GM18873 (cell line): ENCODE data around the gene CYB561A3.

Experiments
- ATAC-seq: cut with Tn5 transposase; IDR thresholded peaks from one replicate; pipeline ENCODE4 v1.9.1; 2021; ENCODE audit warnings: mild to moderate bottlenecking, moderate library complexity, moderate number of reproducible peaks; ENCODE audit not compliant: unreplicated experiment, low FRiP score

The CYB561A3 gene

GRCh38 chr11:61345954-61346843 is 15.5 kb downstream of the CYB561A3 start:
- ATAC-seq: no peak

- no peak for ATAC-seq
These were observed 16.5 kb downstream of the CYB561A3 start for GRCh38 chr11:61345170-61345610.

GRCh38 chr11:61343792-61344745 is 17.6 kb downstream of the CYB561A3 start:
- no peak for ATAC-seq

- ATAC-seq: no peak
These were observed 19.4 kb downstream of the CYB561A3 start for GRCh38 chr11:61342207-61342803.

GRCh38 chr11:61341706-61342105 is 20.0 kb downstream of the CYB561A3 start:
- ATAC-seq: no peak

- no peak for ATAC-seq
These were observed 20.7 kb downstream of the CYB561A3 start for GRCh38 chr11:61340979-61341378.

- no peak for ATAC-seq
These were observed 22.2 kb downstream of the CYB561A3 start for GRCh38 chr11:61339490-61339878.

- ATAC-seq: no peak
These were observed 22.7 kb downstream of the CYB561A3 start for GRCh38 chr11:61338783-61339489.

- ATAC-seq: no peak
These were observed 23.8 kb downstream of the CYB561A3 start for GRCh38 chr11:61337706-61338470.

- peak; percentile 48 for ATAC-seq
These were observed 25.3 kb downstream of the CYB561A3 start for GRCh38 chr11:61336171-61336935.

GRCh38 chr11:61335355-61335710 is 26.3 kb downstream of the CYB561A3 start:
- no peak for ATAC-seq

GRCh38 chr11:61334434-61335354 is 27.0 kb downstream of the CYB561A3 start:
- ATAC-seq: no peak

- no peak for ATAC-seq
These were observed 27.9 kb downstream of the CYB561A3 start for GRCh38 chr11:61333550-61334433.

- peak; percentile 64 for ATAC-seq
These were observed 28.7 kb downstream of the CYB561A3 start, which contains the start of the genes DDB1 and TKFC for GRCh38 chr11:61332797-61333549. DDB1 (minus strand) TSS chr11:61333105; CDS start chr11:61332968, 137 bp downstream. TKFC (plus strand) TSS chr11:61333228; CDS start chr11:61334729, 1,501 bp downstream.

- ATAC-seq: no peak
These were observed 29.3 kb downstream of the CYB561A3 start for GRCh38 chr11:61332281-61332796.
